VCaP (cell line): Measurements from ENCODE around the gene RGP1.

Source experiments
- H3K27ac ChIP-seq: fragments of 450-650 bp; 2 replicates; pipeline ENCODE4 v1.5.1; 2017
- CTCF ChIP-seq: fragments of 450-650 bp; conservative IDR thresholded peaks from 2 replicates; pipeline ENCODE4 v1.5.1; 2017; ENCODE audit warnings: mild to moderate bottlenecking, moderate library complexity

Gene RGP1

GRCh38 chr9:35730486-35730854 lies 18.6 kb upstream of the RGP1 start:
- H3K27ac ChIP-seq: peak overlapping the region; percentile 96; the same call in 1 of the 2 replicates
- TF ChIP-seq CTCF: no peak

- TF ChIP-seq CTCF: no peak
- H3K27ac ChIP-seq: peak overlapping the region; percentile 96
Measured at GRCh38 chr9:35731415-35732184, 17.5 kb upstream of the RGP1 start.

- peak within 1 kb of the TSS; percentile 96 for H3K27ac ChIP-seq
- peak; percentile 51 for TF ChIP-seq CTCF
Measured at GRCh38 chr9:35732185-35732799, 16.8 kb upstream of the RGP1 start, which contains the start of the genes CREB3 and TLN1. Gene CREB3 (plus strand): TSS chr9:35732666. CDS start chr9:35732773, 107 bp downstream. Gene TLN1 (minus strand): TSS chr9:35732195. CDS start chr9:35725694, 6,501 bp downstream.

GRCh38 chr9:35732800-35733541 lies 16.1 kb upstream of the RGP1 start:
- peak overlapping the region; percentile 96 for H3K27ac ChIP-seq
- peak; percentile 48 for TF ChIP-seq CTCF

- peak overlapping the region; percentile 96 for H3K27ac ChIP-seq
- TF ChIP-seq CTCF: no peak
Measured at GRCh38 chr9:35734096-35734495, 15.0 kb upstream of the RGP1 start.

GRCh38 chr9:35736201-35736633 lies 12.9 kb upstream of the RGP1 start:
- peak; percentile 95 for TF ChIP-seq CTCF
- 0 out of 2 replicates have a peak overlapping the region, but pooled peaks have one; percentile 12 for H3K27ac ChIP-seq

GRCh38 chr9:35737143-35737542 lies 11.9 kb upstream of the RGP1 start:
- H3K27ac ChIP-seq: no peak overlapping the region
- no peak for TF ChIP-seq CTCF
